Activated effector memory CD4-positive, alpha-beta T cell treated with anti-CD3 and anti-CD28 coated beads, Interleukin-2, amount 50 U/mL, for 16 hours (primary cell): Measurements from ENCODE around the gene OR5B3.
"Not testable (repeated sequence)": the region's sequence is repeated elsewhere in the genome, so short reads cannot be mapped to it uniquely, and the experiment has no call there.

Experiments
- DNase-seq: peaks from one replicate; pipeline ENCODE4 v3.0.0-alpha.2; 2020

Gene OR5B3

GRCh38 chr11:58406774-58407173 is at the start of gene OR5B3:
Gene OR5B3 (minus strand): TSS chr11:58406874. CDS start chr11:58403409, 3,465 bp downstream.
- DNase-seq = no peak

- DNase-seq = no peak
Observed at GRCh38 chr11:58451585-58451984, 44.9 kb upstream of the OR5B3 start.

DNA sequence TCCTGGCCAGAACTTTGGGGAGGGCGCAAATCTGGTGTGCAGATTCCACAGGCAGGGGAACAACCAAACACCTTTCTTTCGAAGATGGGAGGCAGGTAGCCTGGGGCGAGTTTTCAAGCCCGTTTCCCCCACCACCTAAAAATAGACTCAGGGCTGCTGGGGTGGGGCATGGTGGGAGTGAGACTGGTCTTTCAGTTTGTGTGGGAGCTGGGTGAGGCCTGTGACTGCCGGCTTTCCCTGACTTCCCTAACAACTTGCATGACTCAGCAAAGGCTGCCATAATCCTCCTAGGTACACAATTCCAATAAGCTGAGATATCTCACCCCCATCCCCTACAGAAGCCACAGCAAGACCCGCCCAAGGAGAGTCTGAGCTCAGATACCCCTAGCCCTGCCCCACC is 39.6 kb upstream of the OR5B3 start:
- no peak for DNase-seq

- DNase-seq = no peak
Observed at GRCh38 chr11:58444300-58444699, 37.6 kb upstream of the OR5B3 start.

- DNase-seq = no peak
Observed at GRCh38 chr11:58442136-58442535, 35.5 kb upstream of the OR5B3 start, which contains the start of gene OR5B12. Gene OR5B12 (minus strand): TSS chr11:58442236. CDS start chr11:58440151, 2,085 bp downstream.

DNA sequence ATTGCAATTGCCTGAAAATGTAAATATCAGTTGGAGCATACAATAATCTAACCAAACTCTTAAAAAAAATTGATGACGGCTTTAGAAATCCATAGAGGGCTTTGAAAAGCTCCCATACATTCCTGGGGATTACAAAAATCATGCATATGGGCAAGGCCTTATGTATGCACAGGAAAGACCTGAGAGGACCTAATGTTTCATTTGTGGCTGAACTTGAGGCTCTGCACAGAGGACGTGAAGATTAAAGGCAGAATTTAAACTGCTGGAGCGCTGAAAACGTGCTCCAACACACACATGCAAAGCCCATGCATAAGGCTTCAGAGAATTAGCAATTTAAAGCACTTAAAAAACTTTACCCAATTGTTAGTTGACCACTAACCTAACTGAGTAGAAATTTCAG is 31.8 kb upstream of the OR5B3 start:
- DNase-seq = no peak

DNA sequence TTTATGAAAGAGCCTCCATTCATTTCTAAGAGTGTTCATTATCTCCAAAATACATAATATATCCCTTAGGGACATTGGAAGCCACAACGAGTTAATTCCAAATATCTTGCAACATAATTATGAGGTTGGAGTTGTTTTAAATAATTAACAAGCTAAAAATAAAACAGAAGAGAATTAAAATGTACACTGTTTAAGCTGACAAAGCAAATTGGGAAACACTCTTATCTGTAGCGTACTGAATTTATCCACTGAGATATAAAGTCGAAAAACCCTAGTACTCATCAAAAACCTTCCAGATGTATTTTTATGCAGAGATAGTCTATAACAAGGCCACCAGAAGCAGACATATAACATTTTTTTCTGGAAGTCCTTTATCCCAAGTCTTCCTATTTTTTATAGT is 27.5 kb upstream of the OR5B3 start:
- no peak for DNase-seq

DNA sequence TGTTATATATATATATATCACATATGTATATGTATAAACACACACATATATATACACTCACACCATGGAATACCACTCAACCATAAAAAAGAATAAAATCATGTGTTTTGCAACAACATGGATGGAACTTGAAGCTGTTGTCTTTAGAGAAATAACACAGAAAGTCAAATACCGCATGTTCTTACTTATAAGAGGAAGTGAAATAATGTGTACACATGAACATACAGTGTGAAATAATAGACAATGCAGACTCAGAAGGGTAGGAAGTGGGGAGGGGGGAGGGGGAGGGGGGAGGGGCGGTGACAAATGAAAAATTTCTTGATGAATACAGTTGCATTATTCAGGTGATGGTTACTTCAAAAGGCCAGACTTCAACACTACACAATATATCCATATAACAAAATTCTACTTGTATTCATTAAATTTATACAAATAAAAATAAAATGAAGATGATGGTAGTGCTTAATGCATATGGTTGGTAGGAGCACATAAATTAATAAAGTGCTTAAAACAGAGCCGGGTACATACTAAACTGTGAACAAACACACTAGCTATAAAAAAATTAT is 27.0 kb upstream of the OR5B3 start:
- no peak for DNase-seq

- no peak for DNase-seq
Observed at GRCh38 chr11:58429273-58429672, 22.6 kb upstream of the OR5B3 start.

GRCh38 chr11:58428021-58428420 is 21.3 kb upstream of the OR5B3 start, which contains the start of gene OR5B2:
Gene OR5B2 (minus strand): TSS chr11:58428121. CDS start chr11:58423261, 4,860 bp downstream.
- no peak for DNase-seq

GRCh38 chr11:58399622-58400021 is 7.1 kb downstream of the OR5B3 start:
- not testable (repeated sequence) for DNase-seq

- DNase-seq = no peak
Observed at GRCh38 chr11:58395581-58395980, 11.1 kb downstream of the OR5B3 start.

DNA sequence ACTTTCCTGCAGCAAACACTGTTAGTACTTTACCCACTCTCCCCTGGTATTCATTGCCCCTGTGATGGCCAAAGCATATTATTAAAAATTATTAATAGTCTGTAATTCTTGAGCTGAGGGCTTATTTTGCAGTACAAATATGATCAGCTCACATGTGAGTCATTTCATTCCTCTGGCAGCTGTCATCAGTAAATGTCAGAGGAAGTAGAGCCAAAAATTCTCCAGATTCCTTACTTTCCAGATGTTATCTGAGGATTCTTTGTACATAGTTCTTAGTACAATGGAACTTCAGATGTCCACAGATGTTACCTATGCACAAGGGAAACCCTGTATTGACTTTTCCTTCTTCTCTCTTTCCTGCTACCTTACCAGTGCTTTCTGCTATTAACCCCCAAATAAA is 12.5 kb downstream of the OR5B3 start:
- no peak for DNase-seq

- no peak for DNase-seq
Observed at GRCh38 chr11:58392746-58393145, 13.9 kb downstream of the OR5B3 start.

DNA sequence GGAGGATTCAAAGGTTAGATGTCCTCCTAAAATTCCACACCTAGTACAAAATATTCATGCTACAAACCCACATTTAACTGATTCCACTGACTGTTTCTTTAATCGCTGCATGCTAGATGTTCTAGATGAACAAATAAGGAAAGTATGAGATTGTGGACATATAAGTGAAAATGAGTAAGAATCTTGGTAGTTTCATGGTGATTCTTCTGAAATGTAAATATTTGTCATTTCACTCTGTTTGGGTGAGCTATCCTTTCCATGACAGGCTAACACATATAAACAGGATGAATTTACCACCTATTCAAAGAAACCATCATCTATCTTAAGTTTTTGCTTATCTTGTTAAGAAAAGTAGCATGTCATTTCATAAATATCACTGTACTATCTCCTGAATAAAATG is 14.8 kb downstream of the OR5B3 start:
- DNase-seq = no peak

- DNase-seq = no peak
Observed at GRCh38 chr11:58390551-58391063, 16.1 kb downstream of the OR5B3 start.

DNA sequence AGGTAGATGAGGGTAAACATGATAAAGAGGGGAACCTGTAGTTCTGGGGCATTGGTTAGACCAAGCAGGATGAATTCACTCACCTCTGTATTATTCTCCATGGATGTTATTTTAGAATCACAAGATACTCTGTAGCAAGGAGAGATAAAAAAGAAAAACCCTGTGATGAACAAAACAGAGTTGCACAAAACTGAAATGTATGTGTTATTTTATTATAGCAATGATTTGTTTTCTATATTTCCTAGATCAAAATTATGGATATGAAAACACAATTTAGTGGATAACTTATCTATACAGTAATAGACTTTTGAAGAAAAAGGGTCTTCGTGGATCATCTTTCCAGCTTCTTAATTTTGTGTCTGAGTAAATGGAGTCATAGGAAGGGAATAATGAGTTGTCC is 47.7 kb downstream of the OR5B3 start, which contains the start of gene OR5B17:
Gene OR5B17 (minus strand): TSS at position 101 of the 400 bp plus-strand sequence. CDS start 0 bp downstream, at position 101.
- DNase-seq = no peak

- DNase-seq = no peak
Observed at GRCh38 chr11:58354727-58355126, 51.9 kb downstream of the OR5B3 start.
